ENCODE measurements around the gene LEUTX.
A peak's percentile ranks its signal among the peaks of the same experiment; 100 is the strongest.

LEUTX gene

DNA sequence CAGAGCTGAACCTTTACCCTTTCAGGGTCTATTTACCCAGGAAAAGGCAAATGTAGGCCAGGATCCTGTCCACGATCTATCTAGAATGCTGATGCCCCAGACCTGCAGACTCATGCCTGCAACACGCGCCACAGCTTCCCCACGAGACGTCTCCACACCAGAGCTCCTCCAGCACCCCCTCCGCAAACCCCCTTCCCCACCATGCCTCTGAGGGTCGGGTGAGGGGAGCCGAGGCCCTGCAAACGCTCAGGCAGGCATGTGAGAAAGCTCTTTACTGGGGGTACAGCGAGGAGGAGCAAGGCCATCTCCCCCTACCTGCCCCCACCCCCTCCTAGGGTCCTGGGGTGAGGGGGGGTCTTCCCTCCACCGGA, 46.4 kb downstream of the LEUTX start:
- no peak for DNase-seq

GRCh38 chr19:39825531-39826076, 47.0 kb downstream of the LEUTX start:
- DNase-seq = no peak

GRCh38 chr19:39826311-39826945, 47.8 kb downstream of the LEUTX start:
- no peak for DNase-seq

DNA sequence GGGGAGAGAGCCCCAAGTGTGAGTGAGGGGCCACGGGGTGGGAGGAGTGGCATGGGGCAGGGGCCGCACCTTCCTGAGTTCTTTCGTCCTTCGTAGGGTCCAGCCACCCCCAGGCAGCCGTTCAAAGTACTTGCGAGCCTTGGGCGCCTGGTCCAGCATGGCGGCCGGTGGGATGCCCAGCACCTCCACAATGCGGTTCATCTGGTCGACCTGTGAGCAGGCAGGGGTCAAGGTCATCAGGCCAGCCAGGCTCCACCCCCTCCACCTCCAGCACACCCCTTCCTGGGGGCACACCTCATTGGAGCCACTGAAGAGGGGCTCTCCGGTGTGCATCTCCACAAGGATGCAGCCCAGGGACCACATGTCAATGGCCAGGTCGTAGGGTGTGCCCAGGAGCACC, 48.6 kb downstream of the LEUTX start:
- DNase-seq = no peak

- no peak for DNase-seq
These were observed 49.5 kb downstream of the LEUTX start for GRCh38 chr19:39828015-39828653.

DNA sequence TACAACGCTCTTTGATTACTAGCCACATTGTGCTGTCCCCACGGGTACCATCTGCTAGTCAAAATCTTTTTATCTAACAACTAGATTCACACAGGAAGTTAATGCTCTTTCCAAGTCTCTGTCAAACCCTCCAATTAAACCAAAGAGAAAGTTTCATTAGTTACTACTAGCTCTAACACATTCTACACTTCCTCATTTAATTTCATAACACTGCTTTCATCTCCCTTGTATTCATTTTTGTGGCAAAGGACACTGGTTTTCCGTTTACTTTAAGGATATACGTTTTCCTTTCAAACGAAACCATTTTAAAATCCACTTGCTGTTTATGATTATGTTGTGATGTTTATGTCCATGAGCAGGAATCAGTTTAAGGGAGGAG, 50.0 kb downstream of the LEUTX start:
- no peak for DNase-seq

GRCh38 chr19:39829702-39830275, 51.1 kb downstream of the LEUTX start:
- no peak for DNase-seq

GRCh38 chr19:39830406-39830805, 51.8 kb downstream of the LEUTX start:
- DNase-seq = no peak

GRCh38 chr19:39830847-39831246, 52.2 kb downstream of the LEUTX start:
- no peak for DNase-seq

- no peak for DNase-seq
These were observed 53.0 kb downstream of the LEUTX start for GRCh38 chr19:39831679-39832078.

DNA sequence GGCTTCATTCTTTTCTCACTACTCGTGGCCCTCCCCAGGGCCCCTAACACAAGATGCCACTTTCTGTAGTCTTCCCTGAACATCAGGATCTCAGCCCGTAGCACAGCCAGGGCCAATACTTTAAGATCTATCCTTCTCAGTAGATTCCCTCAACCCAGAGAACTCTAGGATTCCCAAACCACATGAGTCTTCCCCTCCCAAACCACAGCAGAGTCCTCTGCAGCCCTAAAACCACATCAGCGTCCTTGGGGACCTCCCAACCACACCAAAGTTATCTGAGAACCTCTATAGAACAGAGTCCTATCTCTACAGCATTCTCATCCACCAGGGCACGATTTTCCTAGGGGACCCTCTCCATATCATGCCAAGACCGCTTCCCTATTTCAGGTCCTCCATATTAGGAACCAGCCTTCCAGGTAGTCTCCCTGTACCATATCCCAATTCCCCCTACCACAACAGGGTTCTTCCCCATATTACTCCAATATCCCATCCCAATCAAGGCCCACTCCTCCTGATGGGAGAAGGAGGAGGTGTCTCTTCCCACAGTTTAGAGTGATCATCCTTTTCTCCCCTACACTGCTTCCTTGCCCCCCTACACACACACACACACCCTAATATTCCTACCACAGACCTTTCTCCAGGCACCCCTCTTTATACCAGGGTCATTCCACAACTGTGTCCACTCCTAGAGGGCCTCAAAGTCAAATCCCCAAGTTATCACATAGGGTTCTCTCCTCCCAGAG, 53.9 kb downstream of the LEUTX start:
- DNase-seq = no peak

GRCh38 chr19:39833160-39833463, 54.5 kb downstream of the LEUTX start:
- DNase-seq = no peak

- peak; percentile 90 to 96 (median 92) for DNase-seq
These were observed 55.0 kb downstream of the LEUTX start, which contains the start of gene DYRK1B for GRCh38 chr19:39833464-39834286. TSS of gene DYRK1B (minus strand) at chr19:39834162. CDS start at chr19:39831867, 2,295 bp downstream.

DNA sequence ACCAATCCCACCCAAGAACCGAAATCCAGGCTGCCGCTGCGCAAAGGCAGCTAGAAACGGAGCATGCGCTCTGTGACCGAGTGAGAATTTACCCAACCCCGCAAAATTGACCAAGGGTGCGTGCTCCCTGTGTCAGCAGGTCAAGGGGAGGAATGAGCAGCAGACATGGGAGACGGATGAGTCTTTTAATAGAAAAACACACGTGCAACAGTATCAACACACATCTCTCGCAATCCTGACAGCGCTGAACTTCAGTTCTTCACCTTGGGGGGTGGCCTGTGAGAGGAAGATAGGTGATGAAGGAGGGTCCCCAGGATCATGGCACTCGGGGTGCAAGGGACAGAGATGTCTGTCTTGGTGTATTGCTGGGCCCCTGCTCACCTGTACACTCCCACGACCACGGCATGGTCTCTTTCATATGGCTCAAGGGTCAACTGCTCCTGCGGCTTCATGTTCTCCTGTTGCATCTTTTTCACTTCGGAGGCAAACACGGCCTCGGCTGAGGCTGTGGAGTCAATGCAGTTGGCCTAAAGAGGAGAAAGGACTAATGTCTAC, 55.7 kb downstream of the LEUTX start:
- DNase-seq = no peak

Measured in activated CD4-positive, CD25-positive, alpha-beta regulatory T cell (primary cell).